GM20000 (cell line): ENCODE measurements around the gene YPEL1.
"Not testable (repeated sequence)": the region's sequence is repeated elsewhere in the genome, so short reads cannot be mapped to it uniquely, and the experiment has no call there.

ENCODE experiments used
- DNase-seq: peaks from one replicate; pipeline ENCODE4 v3.0.0; 2012; ENCODE audit warnings: low spot score
- CTCF ChIP-seq: IDR thresholded peaks from 2 replicates; pipeline ENCODE4 v1.5.1; 2012; ENCODE audit warnings: mild to moderate bottlenecking, control low read depth; ENCODE audit errors: extremely low read depth, missing control alignments

The YPEL1 gene

GRCh38 chr22:21694394-21694793, 41.2 kb downstream of the YPEL1 start:
- no peak for DNase-seq
- TF ChIP-seq CTCF, result no peak

- no peak for DNase-seq
Measured at GRCh38 chr22:21693999-21694341, 41.6 kb downstream of the YPEL1 start.

GRCh38 chr22:21693333-21693998, 42.1 kb downstream of the YPEL1 start:
- no peak for TF ChIP-seq CTCF
- no peak for DNase-seq

More at GRCh38 chr22:21693999-21694341, 41.6 kb downstream of the YPEL1 start:
- no peak for TF ChIP-seq CTCF

GRCh38 chr22:21692856-21693255, 42.7 kb downstream of the YPEL1 start:
- DNase-seq, result not testable (repeated sequence)

- DNase-seq, result no peak
- no peak for TF ChIP-seq CTCF
Measured at GRCh38 chr22:21691816-21692215, 43.8 kb downstream of the YPEL1 start.

GRCh38 chr22:21690401-21690801, 45.2 kb downstream of the YPEL1 start:
- TF ChIP-seq CTCF, result no peak
- DNase-seq, result peak; percentile 79

GRCh38 chr22:21688706-21689381, 46.8 kb downstream of the YPEL1 start:
- no peak for TF ChIP-seq CTCF
- peak; percentile 53 for DNase-seq

- DNase-seq, result no peak
- TF ChIP-seq CTCF, result no peak
Measured at GRCh38 chr22:21688341-21688705, 47.3 kb downstream of the YPEL1 start.
